Activated CD4-positive, alpha-beta T cell treated with anti-CD3 and anti-CD28 coated beads for 1 hour (primary cell): ENCODE measurements around the gene TASP1.

ENCODE experiments used
- DNase-seq: peaks from one replicate; pipeline ENCODE4 v3.0.0-alpha.2; 2020

Gene TASP1

GRCh38 chr20:13563854-13564253, 74.9 kb downstream of the TASP1 start:
- DNase-seq = no peak

- DNase-seq = no peak
These were observed 84.0 kb downstream of the TASP1 start for GRCh38 chr20:13554706-13555105.

- DNase-seq = no peak
These were observed 84.7 kb downstream of the TASP1 start for GRCh38 chr20:13554076-13554475.

DNA sequence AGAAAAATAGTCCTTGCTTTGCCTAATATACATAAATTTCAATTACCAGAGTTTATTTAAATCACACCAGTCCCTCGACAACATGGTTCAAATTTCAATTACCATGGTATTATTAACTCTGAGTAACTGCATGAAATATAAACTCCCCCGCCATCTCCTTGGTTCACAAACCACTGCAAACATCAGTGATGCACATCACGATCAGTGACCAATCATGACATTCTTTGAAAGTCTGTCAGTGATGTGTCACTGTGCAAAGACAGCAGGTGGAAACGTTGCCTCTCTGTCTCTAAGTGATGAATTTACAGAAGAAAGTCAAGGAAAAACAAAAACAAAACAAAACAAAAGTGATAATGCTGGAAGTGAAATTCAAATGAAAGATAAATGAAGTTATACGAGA, 86.7 kb downstream of the TASP1 start:
- no peak for DNase-seq

DNA sequence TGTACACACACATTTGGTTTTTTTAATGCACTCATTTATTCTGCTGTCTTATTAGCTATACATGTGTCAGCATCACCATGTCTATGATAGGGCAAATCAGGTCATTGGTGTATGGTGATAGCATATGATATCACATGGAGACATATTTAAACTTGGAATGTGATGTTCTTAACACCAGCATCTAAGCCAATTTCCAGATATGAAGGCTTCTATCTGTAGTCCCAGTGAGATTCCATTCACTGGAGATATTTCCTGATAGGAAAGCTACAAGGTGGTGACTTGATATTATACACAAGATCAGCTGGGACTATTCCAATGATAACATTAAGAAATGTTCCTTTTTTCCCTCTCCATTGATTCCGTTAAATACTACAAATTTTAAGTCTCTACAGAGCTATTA, 89.3 kb downstream of the TASP1 start:
- no peak for DNase-seq

- DNase-seq = peak; percentile 33
These were observed 92.1 kb downstream of the TASP1 start for GRCh38 chr20:13546497-13547131.

DNA sequence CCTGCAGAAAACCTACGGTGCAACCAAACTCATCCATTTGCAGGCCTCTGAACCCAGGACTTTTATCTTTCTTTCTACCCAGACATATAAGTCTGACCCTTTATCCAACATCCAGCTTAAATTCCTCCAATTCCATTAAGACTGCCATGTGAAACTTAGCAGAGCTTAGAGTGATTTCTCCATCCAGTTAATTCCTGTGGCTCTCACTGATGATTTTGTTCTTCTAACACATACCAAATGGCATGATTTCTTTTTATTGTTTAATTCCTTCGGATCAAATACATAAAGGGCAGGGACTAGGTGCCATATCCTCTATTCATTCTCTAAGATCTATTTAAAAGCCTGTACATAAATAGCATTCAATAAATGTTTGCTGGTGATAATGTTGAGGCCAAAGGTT, 92.9 kb downstream of the TASP1 start:
- no peak for DNase-seq

GRCh38 chr20:13543783-13544182, 94.9 kb downstream of the TASP1 start:
- DNase-seq = no peak

GRCh38 chr20:13535627-13536026, 103.1 kb downstream of the TASP1 start:
- no peak for DNase-seq

DNA sequence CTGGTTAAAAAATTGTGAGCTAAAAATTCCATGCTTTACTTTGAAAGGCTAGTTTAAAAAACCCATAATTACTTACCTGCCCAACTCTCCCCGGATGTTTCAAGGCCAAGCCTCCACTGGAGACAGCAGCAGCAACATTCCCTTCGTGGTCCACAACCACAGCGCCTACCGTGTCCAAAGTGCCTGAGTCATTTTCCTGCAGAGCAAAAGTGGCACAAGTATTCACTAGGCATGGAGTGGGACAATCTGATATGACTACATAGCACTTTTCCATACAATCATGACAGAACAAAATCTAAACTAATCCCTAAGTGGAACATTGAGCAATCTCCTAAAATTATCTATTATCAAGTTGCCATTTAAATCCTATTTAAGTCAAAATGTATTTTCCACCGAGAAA, 104.8 kb downstream of the TASP1 start:
- no peak for DNase-seq

- no peak for DNase-seq
These were observed 108.6 kb downstream of the TASP1 start for GRCh38 chr20:13530146-13530545.

- no peak for DNase-seq
These were observed 112.2 kb downstream of the TASP1 start for GRCh38 chr20:13526551-13526950.

- no peak for DNase-seq
These were observed 113.3 kb downstream of the TASP1 start for GRCh38 chr20:13525225-13525940.

DNA sequence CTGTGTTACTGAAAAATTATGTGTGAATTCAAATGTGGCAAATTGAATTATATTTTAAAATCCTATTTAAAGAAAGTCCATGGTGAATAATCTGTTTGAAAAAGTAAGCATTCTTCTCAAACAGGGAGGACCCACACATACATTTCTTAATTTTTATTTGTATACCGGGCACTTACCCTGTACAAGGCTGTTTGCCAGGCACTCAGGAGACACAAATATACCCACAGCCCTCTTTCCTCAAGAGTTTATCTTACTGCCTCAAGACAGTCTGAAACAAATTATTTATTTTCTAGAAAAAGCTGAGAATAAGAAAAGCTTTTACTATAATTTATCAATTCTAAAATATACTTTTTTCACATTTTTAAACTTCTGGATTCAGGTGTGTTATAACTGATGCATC, 114.4 kb downstream of the TASP1 start:
- no peak for DNase-seq

DNA sequence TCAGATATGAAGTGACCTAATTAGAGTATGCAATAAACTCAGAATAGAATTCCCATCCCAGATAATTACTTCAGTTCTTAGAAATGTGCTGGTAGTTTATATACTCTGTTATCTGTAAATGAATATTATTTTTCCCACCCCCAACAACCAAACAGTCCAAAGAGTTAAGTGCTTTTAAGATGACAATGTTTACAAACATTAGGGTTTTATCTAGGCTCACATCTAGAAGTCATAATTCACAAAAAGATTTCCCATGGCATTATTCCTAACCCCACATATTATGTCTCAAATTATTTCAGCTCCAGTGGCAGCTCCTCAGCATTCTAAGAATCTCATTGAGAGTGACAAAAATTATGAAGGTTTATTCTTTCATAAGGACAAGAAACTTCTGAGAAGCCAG, 120.9 kb downstream of the TASP1 start:
- no peak for DNase-seq

DNA sequence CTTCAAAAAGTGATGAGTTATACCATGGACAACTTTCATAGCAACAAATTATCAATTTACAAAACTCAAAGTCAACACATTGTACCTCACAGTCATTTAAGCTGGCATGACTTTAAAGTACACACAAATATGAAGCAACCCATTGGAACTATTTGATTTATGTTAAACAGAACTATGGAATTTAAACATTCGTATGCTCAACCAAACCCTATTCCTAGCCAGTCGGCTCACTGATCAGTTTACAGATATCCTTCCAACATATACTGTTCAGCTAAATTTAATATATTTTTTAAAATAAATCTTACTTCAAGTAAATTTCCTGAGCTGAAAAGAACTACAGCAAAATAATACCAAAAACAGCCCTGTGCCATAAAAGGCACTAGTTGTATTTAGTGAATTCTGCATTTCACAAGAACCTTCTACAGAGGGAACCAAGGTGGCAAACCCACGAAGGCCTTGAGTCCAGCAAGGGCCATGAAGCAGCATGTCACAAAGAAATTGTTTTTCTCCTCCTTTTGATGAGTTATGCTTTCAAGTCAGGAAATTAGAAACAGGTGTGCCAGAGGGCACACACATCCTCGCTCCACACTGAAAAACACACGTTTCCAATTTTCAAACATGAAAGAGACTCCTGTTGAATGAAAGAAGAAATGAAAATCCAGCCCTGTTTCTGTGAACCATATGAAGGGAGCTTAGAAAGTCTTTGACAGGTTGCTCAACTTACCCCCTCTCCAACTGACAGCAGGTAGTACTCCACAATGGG, 122.8 kb downstream of the TASP1 start:
- DNase-seq = no peak

DNA sequence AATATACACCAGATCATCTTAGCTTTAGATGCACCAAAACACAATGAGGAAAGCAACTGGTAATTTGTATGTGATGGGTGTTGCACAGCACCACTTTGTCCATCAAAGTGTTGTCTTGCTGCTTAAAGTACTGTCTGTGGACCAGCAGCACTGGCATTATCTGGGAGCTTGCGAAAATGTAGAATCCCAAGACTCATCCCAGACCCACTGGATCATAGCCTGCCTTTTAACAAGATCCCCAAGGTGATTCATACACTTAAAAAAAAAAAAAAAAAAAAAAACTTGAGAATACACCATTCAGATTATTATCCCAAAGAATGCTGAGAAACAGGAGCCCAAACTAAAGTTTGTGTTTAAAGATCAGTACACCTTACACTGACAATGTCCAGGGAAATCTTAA, 123.4 kb downstream of the TASP1 start:
- DNase-seq = no peak

DNA sequence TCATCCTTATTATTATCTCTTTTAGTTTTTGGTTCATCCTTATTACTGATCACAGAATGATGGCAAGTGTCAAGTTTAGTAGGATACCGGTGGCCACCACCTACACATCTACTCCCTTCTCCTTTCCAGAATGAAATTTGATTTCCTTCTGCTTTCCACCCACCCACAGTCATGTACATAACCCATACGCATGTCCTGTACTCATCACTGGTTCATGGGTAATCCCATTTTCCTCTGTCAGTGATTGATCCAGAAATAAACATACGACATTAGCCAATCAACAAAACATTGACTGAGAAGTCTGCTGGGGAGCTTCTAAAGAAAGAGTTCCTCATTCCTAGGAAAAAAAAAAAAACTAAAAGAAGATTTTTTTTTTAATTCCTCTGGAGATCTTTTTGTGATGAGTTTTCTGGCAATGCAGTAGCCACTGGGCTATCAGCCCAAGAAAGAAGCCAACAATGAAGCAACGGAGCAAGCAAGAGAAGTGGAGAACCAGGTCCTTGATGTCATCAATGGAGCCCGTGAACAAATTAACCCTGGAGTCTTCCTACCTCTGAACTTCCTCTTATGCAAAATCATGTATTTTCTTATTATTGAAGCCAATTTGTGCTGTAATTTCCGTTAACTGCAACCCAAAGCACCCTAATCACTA, 127.8 kb downstream of the TASP1 start:
- no peak for DNase-seq

- no peak for DNase-seq
These were observed 131.1 kb downstream of the TASP1 start for GRCh38 chr20:13507646-13508045.

- DNase-seq = no peak
These were observed 137.2 kb downstream of the TASP1 start for GRCh38 chr20:13501500-13501899.

GRCh38 chr20:13494019-13494418, 144.7 kb downstream of the TASP1 start:
- no peak for DNase-seq

DNA sequence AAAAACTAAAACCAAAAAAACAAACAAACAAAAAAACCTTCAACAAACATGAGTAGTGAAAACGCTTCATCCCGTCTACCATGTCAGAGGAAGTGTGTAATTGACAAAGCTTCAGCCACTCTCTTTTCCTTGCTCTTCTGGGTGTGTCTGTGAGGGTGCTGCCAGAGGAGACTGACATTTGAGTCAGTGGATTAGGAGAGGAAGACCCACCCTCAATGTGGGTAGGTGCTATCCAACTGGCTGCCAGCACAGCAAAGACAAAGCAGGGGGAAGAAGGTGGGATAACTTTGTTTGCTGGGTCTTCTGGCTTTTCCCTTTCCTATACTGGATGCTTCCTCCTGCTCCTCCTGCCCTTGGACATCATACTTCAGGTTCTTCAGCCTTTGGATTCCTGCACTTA, 145.6 kb downstream of the TASP1 start:
- no peak for DNase-seq

DNA sequence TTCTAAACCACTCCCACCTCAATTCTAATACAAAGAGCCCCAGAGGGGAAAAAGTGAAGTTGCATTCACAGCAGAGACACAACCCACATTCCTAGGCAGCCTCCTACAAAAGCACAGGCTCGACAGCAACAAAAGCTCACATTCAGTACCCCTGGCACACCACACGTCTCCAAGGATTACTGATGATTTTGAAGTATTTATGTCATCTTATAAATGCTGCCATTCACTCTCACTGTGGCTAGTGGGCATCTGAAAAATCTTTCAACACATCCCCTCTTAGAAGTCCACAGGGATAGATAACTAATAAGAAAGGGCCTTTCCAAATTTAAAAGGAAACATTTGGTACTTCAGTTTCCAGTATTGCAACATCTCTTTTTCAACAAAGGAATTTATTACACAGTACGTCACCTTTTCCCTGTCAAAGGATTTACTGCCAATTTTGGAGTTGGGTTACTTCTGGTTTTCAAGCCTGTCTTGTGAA, 146.7 kb downstream of the TASP1 start:
- no peak for DNase-seq

DNA sequence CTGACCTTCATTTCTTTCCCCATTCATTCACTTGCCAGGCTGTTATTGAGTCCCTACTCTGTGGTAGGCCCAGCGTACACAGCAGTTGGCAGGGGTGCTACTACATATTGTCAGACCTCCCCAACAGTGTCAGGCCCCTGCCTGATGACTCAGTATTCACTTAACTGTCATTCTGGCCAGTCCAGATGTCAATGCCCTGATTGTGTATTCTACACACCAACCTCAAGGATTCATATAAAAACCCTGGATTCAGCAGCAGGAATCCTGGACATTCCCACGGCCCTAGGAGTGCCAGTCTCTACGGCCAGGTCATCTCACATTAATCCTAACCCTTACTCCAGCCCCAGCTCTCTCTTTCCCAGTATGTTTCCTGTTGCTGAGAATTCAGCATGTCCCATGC, 151.5 kb downstream of the TASP1 start:
- DNase-seq = no peak
